ENCODE data around the gene CRYGB. TPM values are rescaled to one million over a fixed set of nuclear protein-coding genes. Genes with fewer than 3 reads are reported as not detected.
"Not testable (repeated sequence)": the region's sequence is repeated elsewhere in the genome, so short reads cannot be mapped to it uniquely, and the experiment has no call there.

Gene CRYGB
- total RNA-seq, 1 donor from 2014 or later: not detected

GRCh38 chr2:208125251-208125650 is 20.7 kb downstream of the CRYGB start:
- TF ChIP-seq, protein P1, sequence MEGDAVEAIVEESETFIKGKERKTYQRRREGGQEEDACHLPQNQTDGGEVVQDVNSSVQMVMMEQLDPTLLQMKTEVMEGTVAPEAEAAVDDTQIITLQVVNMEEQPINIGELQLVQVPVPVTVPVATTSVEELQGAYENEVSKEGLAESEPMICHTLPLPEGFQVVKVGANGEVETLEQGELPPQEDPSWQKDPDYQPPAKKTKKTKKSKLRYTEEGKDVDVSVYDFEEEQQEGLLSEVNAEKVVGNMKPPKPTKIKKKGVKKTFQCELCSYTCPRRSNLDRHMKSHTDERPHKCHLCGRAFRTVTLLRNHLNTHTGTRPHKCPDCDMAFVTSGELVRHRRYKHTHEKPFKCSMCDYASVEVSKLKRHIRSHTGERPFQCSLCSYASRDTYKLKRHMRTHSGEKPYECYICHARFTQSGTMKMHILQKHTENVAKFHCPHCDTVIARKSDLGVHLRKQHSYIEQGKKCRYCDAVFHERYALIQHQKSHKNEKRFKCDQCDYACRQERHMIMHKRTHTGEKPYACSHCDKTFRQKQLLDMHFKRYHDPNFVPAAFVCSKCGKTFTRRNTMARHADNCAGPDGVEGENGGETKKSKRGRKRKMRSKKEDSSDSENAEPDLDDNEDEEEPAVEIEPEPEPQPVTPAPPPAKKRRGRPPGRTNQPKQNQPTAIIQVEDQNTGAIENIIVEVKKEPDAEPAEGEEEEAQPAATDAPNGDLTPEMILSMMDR (IDR thresholded peaks at IDR 0.05): no peak
- H3K36me3 Mint-ChIP-seq (ENCODE audit: unreplicated experiment): no peaks in the 10 kb centered on the region
- H3K27ac Mint-ChIP-seq (ENCODE audit: unreplicated experiment): no peak overlapping the region
- H3K27me3 Mint-ChIP-seq (ENCODE audit: unreplicated experiment): peaks cover 9% of the 10 kb centered on the region
- no peak overlapping the region for H3K4me3 Mint-ChIP-seq (ENCODE audit: unreplicated experiment)
- H3K4me1 Mint-ChIP-seq (ENCODE audit: unreplicated experiment): no peaks in the 10 kb centered on the region
- no peak for DNase-seq (ENCODE audit: extremely low spot score, unreplicated experiment)
- H3K9me3 Mint-ChIP-seq (ENCODE audit: unreplicated experiment): no peaks in the 10 kb centered on the region

DNA sequence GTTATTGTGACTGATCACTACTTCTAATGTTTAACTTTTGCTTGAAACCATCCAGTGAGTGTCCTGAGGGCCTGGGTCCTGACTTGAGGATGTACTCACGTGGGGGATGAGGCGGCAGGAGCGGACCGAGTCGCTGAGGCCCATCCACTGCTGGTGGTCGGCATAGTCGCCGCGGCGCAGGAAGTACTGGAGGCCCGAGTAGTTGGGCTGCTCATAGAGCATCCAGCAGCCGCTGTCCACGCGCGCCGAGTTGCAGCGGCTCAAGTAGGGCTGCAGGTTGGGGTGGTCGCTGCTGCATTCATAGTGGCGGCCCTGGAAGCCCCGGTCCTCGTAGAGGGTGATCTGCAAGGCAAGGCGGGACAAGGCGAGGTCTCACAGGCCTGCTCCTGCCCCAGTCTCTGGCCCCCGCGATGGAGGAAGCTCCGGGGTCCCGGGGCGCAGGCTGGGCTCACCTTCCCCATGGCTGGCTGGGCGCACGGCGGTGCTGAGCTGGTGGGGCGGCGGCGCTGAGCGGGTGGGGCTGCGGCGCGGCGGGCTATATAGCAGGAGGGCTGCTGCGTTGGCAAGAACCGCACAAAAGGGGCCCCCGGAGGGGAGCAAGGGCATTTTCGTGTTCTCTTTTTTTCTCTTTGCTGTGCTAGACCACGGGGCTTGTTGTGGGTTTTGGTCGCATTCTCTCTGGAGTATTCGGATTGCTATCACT is 21.8 kb downstream of the CRYGB start, which contains the start of gene CRYGD:
TSS of gene CRYGD (minus strand) at position 512 of the 703 bp plus-strand sequence. CDS start at position 461, 51 bp downstream.
- H3K27me3 Mint-ChIP-seq (ENCODE audit: unreplicated experiment): peaks cover 10% of the 10 kb centered on the region
- not testable (repeated sequence) for H3K4me3 Mint-ChIP-seq (ENCODE audit: unreplicated experiment); H3K27ac Mint-ChIP-seq (ENCODE audit: unreplicated experiment); H3K36me3 Mint-ChIP-seq (ENCODE audit: unreplicated experiment); H3K9me3 Mint-ChIP-seq (ENCODE audit: unreplicated experiment); DNase-seq (ENCODE audit: extremely low spot score, unreplicated experiment); H3K4me1 Mint-ChIP-seq (ENCODE audit: unreplicated experiment)

DNA sequence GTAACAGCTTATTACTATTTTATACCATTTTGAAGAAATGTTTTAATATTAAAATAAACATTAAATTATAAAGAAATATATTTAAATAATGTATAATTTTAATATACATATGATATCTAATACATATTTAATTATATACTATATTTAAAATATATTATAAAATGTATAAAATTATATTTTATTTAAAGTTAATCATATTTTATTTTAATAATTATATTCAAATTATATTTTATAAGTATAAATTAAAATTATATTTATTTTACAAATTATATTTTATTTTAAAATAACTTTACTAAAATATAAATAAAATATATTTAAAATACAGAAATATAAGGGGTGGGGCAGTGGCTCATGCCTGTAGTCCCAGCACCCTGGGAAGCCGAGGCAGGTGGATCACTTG is 23.7 kb downstream of the CRYGB start:
- TF ChIP-seq, protein P1 (IDR thresholded peaks at IDR 0.05): no peak
- Mint-ChIP-seq H3K9me3 (ENCODE audit: unreplicated experiment) (no peaks in the 10 kb centered on the region), H3K27ac (ENCODE audit: unreplicated experiment) (no peak overlapping the region), H3K27me3 (ENCODE audit: unreplicated experiment) (peaks cover 9% of the 10 kb centered on the region), H3K4me1 (ENCODE audit: unreplicated experiment) (no peaks in the 10 kb centered on the region), H3K4me3 (ENCODE audit: unreplicated experiment) (no peak overlapping the region), H3K36me3 (ENCODE audit: unreplicated experiment) (no peaks in the 10 kb centered on the region)
- no peak for DNase-seq (ENCODE audit: extremely low spot score, unreplicated experiment)

- DNase-seq (ENCODE audit: extremely low spot score, unreplicated experiment): no peak
- Mint-ChIP-seq H3K9me3 (ENCODE audit: unreplicated experiment) (no peaks in the 10 kb centered on the region), H3K4me3 (ENCODE audit: unreplicated experiment) (no peak overlapping the region), H3K36me3 (ENCODE audit: unreplicated experiment) (no peaks in the 10 kb centered on the region), H3K4me1 (ENCODE audit: unreplicated experiment) (no peaks in the 10 kb centered on the region), H3K27ac (ENCODE audit: unreplicated experiment) (no peak overlapping the region), H3K27me3 (ENCODE audit: unreplicated experiment) (peaks cover 11% of the 10 kb centered on the region)
- TF ChIP-seq, protein P1 (IDR thresholded peaks at IDR 0.05): no peak
Measured at GRCh38 chr2:208118918-208119317, 27.0 kb downstream of the CRYGB start.

GRCh38 chr2:208117390-208117789 is 28.6 kb downstream of the CRYGB start:
- H3K36me3 Mint-ChIP-seq (ENCODE audit: unreplicated experiment); H3K27ac Mint-ChIP-seq (ENCODE audit: unreplicated experiment); DNase-seq (ENCODE audit: extremely low spot score, unreplicated experiment); H3K4me3 Mint-ChIP-seq (ENCODE audit: unreplicated experiment); H3K9me3 Mint-ChIP-seq (ENCODE audit: unreplicated experiment); H3K4me1 Mint-ChIP-seq (ENCODE audit: unreplicated experiment): not testable (repeated sequence)
- H3K27me3 Mint-ChIP-seq (ENCODE audit: unreplicated experiment): peaks cover 22% of the 10 kb centered on the region

- Mint-ChIP-seq H3K27ac (ENCODE audit: unreplicated experiment) (no peak overlapping the region), H3K9me3 (ENCODE audit: unreplicated experiment) (no peaks in the 10 kb centered on the region), H3K4me3 (ENCODE audit: unreplicated experiment) (no peak overlapping the region)
Measured at GRCh38 chr2:208112969-208113368, 33.0 kb downstream of the CRYGB start.

GRCh38 chr2:208112273-208112745 is 33.6 kb downstream of the CRYGB start:
- not testable (repeated sequence) for H3K4me3 Mint-ChIP-seq (ENCODE audit: unreplicated experiment); H3K4me1 Mint-ChIP-seq (ENCODE audit: unreplicated experiment); H3K36me3 Mint-ChIP-seq (ENCODE audit: unreplicated experiment); DNase-seq (ENCODE audit: extremely low spot score, unreplicated experiment); H3K9me3 Mint-ChIP-seq (ENCODE audit: unreplicated experiment); H3K27ac Mint-ChIP-seq (ENCODE audit: unreplicated experiment)
- H3K27me3 Mint-ChIP-seq (ENCODE audit: unreplicated experiment): peaks cover 26% of the 10 kb centered on the region

More at GRCh38 chr2:208112969-208113368, 33.0 kb downstream of the CRYGB start:
- Mint-ChIP-seq H3K27me3 (ENCODE audit: unreplicated experiment) (peaks cover 26% of the 10 kb centered on the region), H3K4me1 (ENCODE audit: unreplicated experiment) (peaks cover 2% of the 10 kb centered on the region), H3K36me3 (ENCODE audit: unreplicated experiment) (no peaks in the 10 kb centered on the region)
- TF ChIP-seq, protein P1 (IDR thresholded peaks at IDR 0.05): no peak
- no peak for DNase-seq (ENCODE audit: extremely low spot score, unreplicated experiment)
